GM12872 (cell line): Measurements from ENCODE around the gene KDM5B.

Source experiments
- CTCF ChIP-seq: IDR thresholded peaks from 3 replicates; pipeline ENCODE4 v1.5.1; 2011; ENCODE audit warnings: low read depth, mild to moderate bottlenecking, low read length, moderate library complexity; ENCODE audit not compliant: insufficient read depth

KDM5B gene

GRCh38 chr1:202704601-202705000 lies 103.6 kb downstream of the KDM5B start:
- no peak for TF ChIP-seq CTCF

GRCh38 chr1:202703191-202703590 lies 105.0 kb downstream of the KDM5B start:
- no peak for TF ChIP-seq CTCF

DNA sequence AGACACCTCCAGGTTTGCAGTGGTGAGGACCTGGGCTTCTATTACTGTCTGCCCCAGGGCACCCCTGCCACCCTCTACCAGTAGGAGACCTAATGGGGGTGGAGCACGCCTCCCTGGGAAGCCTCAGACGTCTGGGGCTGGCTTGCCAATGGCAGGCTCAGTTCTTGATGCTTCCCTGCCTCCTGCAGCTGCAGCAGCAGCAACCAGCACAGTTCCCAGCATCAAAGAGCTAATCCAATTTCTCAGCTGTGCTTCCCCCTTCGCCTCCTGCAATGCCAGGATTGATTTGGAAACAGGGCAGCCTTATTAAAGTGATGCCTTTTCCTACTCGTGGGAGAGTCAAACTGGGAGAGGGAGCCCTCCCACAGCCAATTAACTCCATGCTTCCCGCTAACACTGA lies 106.1 kb downstream of the KDM5B start:
- no peak for TF ChIP-seq CTCF

GRCh38 chr1:202701200-202701599 lies 107.0 kb downstream of the KDM5B start:
- no peak for TF ChIP-seq CTCF

DNA sequence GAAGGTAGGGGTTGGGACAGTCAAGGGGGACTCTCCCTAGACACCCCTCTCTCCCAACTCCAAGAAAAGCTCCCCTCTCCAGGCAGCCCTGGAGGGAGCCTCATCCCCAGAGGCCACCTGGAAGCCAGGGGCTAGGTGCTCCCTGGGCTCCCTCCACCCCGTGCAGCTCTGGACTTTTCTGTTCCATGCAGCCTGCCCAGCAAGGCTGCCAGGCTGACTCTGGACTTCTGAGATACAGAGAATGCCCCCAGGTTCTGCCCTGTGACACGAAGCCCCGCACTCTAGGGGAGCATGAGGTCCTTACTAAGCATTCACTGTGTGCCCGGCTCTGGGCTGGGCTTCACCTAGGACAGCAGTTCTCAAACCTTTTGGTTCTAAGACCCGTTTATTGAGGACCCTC lies 108.2 kb downstream of the KDM5B start:
- no peak for TF ChIP-seq CTCF

- TF ChIP-seq CTCF: no peak
Measured at GRCh38 chr1:202698276-202698675, 109.9 kb downstream of the KDM5B start.

DNA sequence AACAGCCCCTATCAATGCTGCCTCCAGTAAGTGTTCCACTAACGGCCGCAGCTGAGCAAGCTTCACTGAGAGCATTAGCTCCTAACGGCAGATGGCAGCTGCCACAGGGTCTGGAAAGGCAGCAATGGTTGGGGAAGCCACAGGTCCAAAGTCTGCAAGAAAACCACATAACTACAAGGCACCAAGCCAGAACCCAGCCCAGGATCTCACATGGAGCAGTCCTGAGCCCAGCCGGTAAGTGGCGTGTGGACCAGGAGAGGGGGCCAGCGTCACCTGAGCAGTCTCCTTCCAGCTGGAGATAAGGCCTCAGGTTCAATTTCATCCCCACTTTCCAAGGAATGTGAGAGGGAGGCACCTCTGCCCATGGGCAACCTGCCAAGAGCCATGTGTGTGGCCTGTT lies 111.2 kb downstream of the KDM5B start:
- no peak for TF ChIP-seq CTCF

- TF ChIP-seq CTCF: no peak
Measured at GRCh38 chr1:202694314-202694713, 113.9 kb downstream of the KDM5B start.
